Muscle layer of colon (tissue), 2 donors: ENCODE results near the gene RNF138.
"Not testable (repeated sequence)": the region's sequence is repeated elsewhere in the genome, so short reads cannot be mapped to it uniquely, and the experiment has no call there.

Experiments used
- H3K27ac ChIP-seq: one replicate; pipeline ENCODE4 v1.7.0; 2013; ENCODE audit warnings: low read depth, mild to moderate bottlenecking, low read length, moderate library complexity
- H3K27me3 ChIP-seq, 2 donors: one replicate each; pipeline ENCODE4 v1.7.0; 2013; ENCODE audit warnings: low read length in 2 of 2, mild to moderate bottlenecking in 2 of 2; ENCODE audit not compliant: insufficient read depth in 2 of 2, control insufficient read depth in 1 of 2
- H3K36me3 ChIP-seq: one replicate; pipeline ENCODE4 v1.7.0; 2013; ENCODE audit warnings: mild to moderate bottlenecking, low read length; ENCODE audit not compliant: insufficient read depth
- H3K4me1 ChIP-seq: one replicate; pipeline ENCODE4 v1.7.0; 2013; ENCODE audit warnings: mild to moderate bottlenecking, low read length; ENCODE audit not compliant: insufficient read depth
- H3K4me3 ChIP-seq, 2 donors: one replicate each; pipeline ENCODE4 v1.7.0; 2013; ENCODE audit warnings: low read length in 2 of 2, low read depth in 1 of 2, mild to moderate bottlenecking in 1 of 2, moderate library complexity in 1 of 2
- H3K9ac ChIP-seq: one replicate; pipeline ENCODE4 v1.7.0; 2013; ENCODE audit warnings: low read length
- H3K9me3 ChIP-seq: one replicate; pipeline ENCODE4 v1.7.0; 2013; ENCODE audit warnings: mild to moderate bottlenecking, low read length
- donor health status: abdominal sarcoma.
- donor health status: Adenocarcinoma of cecum.

Gene RNF138

GRCh38 chr18:32152705-32153448 is 61.2 kb downstream of the RNF138 start:
- no peaks in the 10 kb centered on the region for H3K9me3 ChIP-seq
- no peaks in the 10 kb centered on the region for H3K36me3 ChIP-seq
- peaks cover 2% of the 10 kb centered on the region for H3K4me1 ChIP-seq
- H3K9ac ChIP-seq, result no peak overlapping the region
- H3K4me3 ChIP-seq, result no peak overlapping the region
- H3K27me3 ChIP-seq, result no peaks in the 10 kb centered on the region
- H3K27ac ChIP-seq, result no peak overlapping the region

- Histone ChIP-seq H3K4me3 (no peak overlapping the region), H3K9ac (no peak overlapping the region), H3K27me3 (no peaks in the 10 kb centered on the region), H3K27ac (no peak overlapping the region), H3K36me3 (no peaks in the 10 kb centered on the region), H3K4me1 (peaks cover 9% of the 10 kb centered on the region), H3K9me3 (no peaks in the 10 kb centered on the region)
These were observed 65.2 kb downstream of the RNF138 start for GRCh38 chr18:32156855-32157254.

- no peaks in the 10 kb centered on the region for H3K9me3 ChIP-seq
- no peak overlapping the region for H3K4me3 ChIP-seq
- H3K36me3 ChIP-seq, result no peaks in the 10 kb centered on the region
- peaks cover 9% of the 10 kb centered on the region for H3K4me1 ChIP-seq
- no peak overlapping the region for H3K27ac ChIP-seq
- H3K27me3 ChIP-seq, result no peaks in the 10 kb centered on the region
- H3K9ac ChIP-seq, result no peak overlapping the region
These were observed 65.9 kb downstream of the RNF138 start for GRCh38 chr18:32157580-32157979.

GRCh38 chr18:32158108-32158624 is 66.5 kb downstream of the RNF138 start:
- peak overlapping the region in 1 of 2 donors; percentile 66 for H3K4me3 ChIP-seq
- H3K9me3 ChIP-seq, result no peaks in the 10 kb centered on the region
- no peak overlapping the region for H3K9ac ChIP-seq
- H3K27ac ChIP-seq, result no peak overlapping the region
- peaks cover 9% of the 10 kb centered on the region for H3K4me1 ChIP-seq
- no peaks in the 10 kb centered on the region for H3K27me3 ChIP-seq
- no peaks in the 10 kb centered on the region for H3K36me3 ChIP-seq

- H3K27ac ChIP-seq, H3K9ac ChIP-seq, H3K9me3 ChIP-seq, H3K36me3 ChIP-seq, H3K4me1 ChIP-seq, H3K27me3 ChIP-seq: not testable (repeated sequence)
- H3K4me3 ChIP-seq, result peak overlapping the region in 1 of 2 donors; percentile 66
These were observed 67.0 kb downstream of the RNF138 start for GRCh38 chr18:32158631-32159030.

- Histone ChIP-seq H3K4me1 (peaks cover 9% of the 10 kb centered on the region), H3K9ac (no peak overlapping the region), H3K27ac (no peak overlapping the region), H3K9me3 (no peaks in the 10 kb centered on the region), H3K4me3 (no peak overlapping the region), H3K36me3 (no peaks in the 10 kb centered on the region), H3K27me3 (no peaks in the 10 kb centered on the region)
These were observed 68.9 kb downstream of the RNF138 start for GRCh38 chr18:32160547-32160946.

GRCh38 chr18:32167980-32168730 is 76.5 kb downstream of the RNF138 start:
- Histone ChIP-seq H3K27me3 (no peaks in the 10 kb centered on the region), H3K4me3 (no peak overlapping the region), H3K9me3 (no peaks in the 10 kb centered on the region), H3K4me1 (no peaks in the 10 kb centered on the region), H3K9ac (no peak overlapping the region), H3K36me3 (no peaks in the 10 kb centered on the region), H3K27ac (no peak overlapping the region)

GRCh38 chr18:32173654-32174053 is 82.0 kb downstream of the RNF138 start:
- no peak overlapping the region for H3K9ac ChIP-seq
- no peaks in the 10 kb centered on the region for H3K27me3 ChIP-seq

GRCh38 chr18:32174719-32175118 is 83.0 kb downstream of the RNF138 start:
- H3K9me3 ChIP-seq, result no peaks in the 10 kb centered on the region
- no peak overlapping the region for H3K27ac ChIP-seq
- H3K36me3 ChIP-seq, result no peaks in the 10 kb centered on the region
- H3K27me3 ChIP-seq, result no peaks in the 10 kb centered on the region
- no peak overlapping the region for H3K4me3 ChIP-seq
- H3K9ac ChIP-seq, result no peak overlapping the region
- H3K4me1 ChIP-seq, result no peaks in the 10 kb centered on the region

More at GRCh38 chr18:32173654-32174053, 82.0 kb downstream of the RNF138 start:
- no peaks in the 10 kb centered on the region for H3K9me3 ChIP-seq
- H3K27ac ChIP-seq, result no peak overlapping the region
- no peak overlapping the region for H3K4me3 ChIP-seq
- no peaks in the 10 kb centered on the region for H3K36me3 ChIP-seq
- no peaks in the 10 kb centered on the region for H3K4me1 ChIP-seq

GRCh38 chr18:32175265-32175664 is 83.6 kb downstream of the RNF138 start:
- no peak overlapping the region for H3K27ac ChIP-seq

GRCh38 chr18:32176745-32177144 is 85.1 kb downstream of the RNF138 start:
- H3K4me1 ChIP-seq, H3K9ac ChIP-seq, H3K27me3 ChIP-seq: not testable (repeated sequence)

More at GRCh38 chr18:32175265-32175664, 83.6 kb downstream of the RNF138 start:
- H3K9ac ChIP-seq, result no peak overlapping the region
- H3K36me3 ChIP-seq, result no peaks in the 10 kb centered on the region
- no peak overlapping the region for H3K4me3 ChIP-seq
- H3K9me3 ChIP-seq, result no peaks in the 10 kb centered on the region
- H3K27me3 ChIP-seq, result no peaks in the 10 kb centered on the region
- H3K4me1 ChIP-seq, result no peaks in the 10 kb centered on the region

More at GRCh38 chr18:32176745-32177144, 85.1 kb downstream of the RNF138 start:
- not testable (repeated sequence) for H3K27ac ChIP-seq, H3K36me3 ChIP-seq, H3K4me3 ChIP-seq, H3K9me3 ChIP-seq
